ENCODE measurements around the gene SYNPO2.

The SYNPO2 gene

DNA sequence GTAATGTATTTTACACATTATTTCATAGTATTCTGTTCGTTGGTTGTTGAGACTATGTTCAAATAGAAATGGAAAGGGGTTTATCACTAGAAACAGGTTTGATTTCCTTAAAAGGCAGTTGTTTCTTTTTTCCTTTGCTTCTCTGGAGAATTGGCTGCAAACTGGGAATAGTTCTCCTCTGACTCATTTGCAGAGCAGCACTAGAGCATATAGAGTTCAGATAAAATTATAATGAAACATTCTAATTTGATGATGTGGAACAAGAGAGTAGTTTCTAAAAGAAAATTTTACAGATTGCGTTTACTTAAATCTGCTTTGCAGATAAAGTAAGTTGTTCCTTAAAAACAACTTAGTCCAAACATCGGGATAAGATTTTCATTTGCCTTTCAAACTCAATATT lies 29.7 kb downstream of the SYNPO2 start:
- H3K4me1 ChIP-seq (ENCODE audit: insufficient read depth, low read length): no peaks in the 10 kb centered on the region
- H3K27ac ChIP-seq (ENCODE audit: low read length): no peak overlapping the region
- ATAC-seq (ENCODE audit: insufficient read depth, low read depth) (no peak), DNase-seq (no peak)
- no peaks in the 10 kb centered on the region for H3K9me3 ChIP-seq (ENCODE audit: insufficient read depth, low read length, severe bottlenecking)
- H3K36me3 ChIP-seq (ENCODE audit: insufficient read depth, low read length): no peaks in the 10 kb centered on the region
- no peak overlapping the region for H2AFZ ChIP-seq (ENCODE audit: low read depth, low read length)
- H3K79me2 ChIP-seq (ENCODE audit: insufficient read depth, low read length): no peaks in the 10 kb centered on the region
- H3K27me3 ChIP-seq (ENCODE audit: insufficient read depth, low read length, poor library complexity): peaks cover 2% of the 10 kb centered on the region
- H3K4me3 ChIP-seq (ENCODE audit: low read depth in 1 of 2, low read length in 2 of 2): no peak overlapping the region
- H3K4me2 ChIP-seq (ENCODE audit: insufficient read depth, low read length): no peak overlapping the region
- no peaks in the 10 kb centered on the region for H4K20me1 ChIP-seq (ENCODE audit: insufficient read depth, low read length)
- TF ChIP-seq, protein P1, sequence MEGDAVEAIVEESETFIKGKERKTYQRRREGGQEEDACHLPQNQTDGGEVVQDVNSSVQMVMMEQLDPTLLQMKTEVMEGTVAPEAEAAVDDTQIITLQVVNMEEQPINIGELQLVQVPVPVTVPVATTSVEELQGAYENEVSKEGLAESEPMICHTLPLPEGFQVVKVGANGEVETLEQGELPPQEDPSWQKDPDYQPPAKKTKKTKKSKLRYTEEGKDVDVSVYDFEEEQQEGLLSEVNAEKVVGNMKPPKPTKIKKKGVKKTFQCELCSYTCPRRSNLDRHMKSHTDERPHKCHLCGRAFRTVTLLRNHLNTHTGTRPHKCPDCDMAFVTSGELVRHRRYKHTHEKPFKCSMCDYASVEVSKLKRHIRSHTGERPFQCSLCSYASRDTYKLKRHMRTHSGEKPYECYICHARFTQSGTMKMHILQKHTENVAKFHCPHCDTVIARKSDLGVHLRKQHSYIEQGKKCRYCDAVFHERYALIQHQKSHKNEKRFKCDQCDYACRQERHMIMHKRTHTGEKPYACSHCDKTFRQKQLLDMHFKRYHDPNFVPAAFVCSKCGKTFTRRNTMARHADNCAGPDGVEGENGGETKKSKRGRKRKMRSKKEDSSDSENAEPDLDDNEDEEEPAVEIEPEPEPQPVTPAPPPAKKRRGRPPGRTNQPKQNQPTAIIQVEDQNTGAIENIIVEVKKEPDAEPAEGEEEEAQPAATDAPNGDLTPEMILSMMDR (IDR thresholded peaks at IDR 0.05; ENCODE audit: borderline replicate concordance, extremely low read depth, low read length, poor library complexity, severe bottlenecking): no peak
- TF ChIP-seq EZH2 (IDR thresholded peaks at IDR 0.05; ENCODE audit: borderline replicate concordance, low read depth, low read length, severe bottlenecking): no peak
- H3K9ac ChIP-seq (ENCODE audit: low read depth, low read length): no peak overlapping the region

DNA sequence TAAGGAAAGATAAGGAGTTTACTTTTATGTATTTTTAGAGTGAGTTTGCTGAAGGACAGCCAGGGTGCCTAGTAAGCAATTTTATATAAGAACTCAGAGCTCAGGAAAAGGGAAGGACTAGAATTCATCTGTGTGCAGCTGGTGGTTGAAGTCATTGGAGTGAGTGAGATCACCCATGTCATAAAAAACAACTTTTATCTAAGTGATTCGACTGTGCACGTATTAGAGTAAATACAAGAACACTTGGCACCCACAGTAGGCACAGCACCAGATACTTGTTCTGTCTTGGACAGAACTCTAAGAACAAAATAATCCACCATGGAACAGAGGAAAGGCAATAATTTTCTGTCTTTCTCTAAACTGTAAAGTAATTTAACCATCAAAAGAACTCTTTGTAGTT lies 31.6 kb downstream of the SYNPO2 start:
- no peaks in the 10 kb centered on the region for H3K4me1 ChIP-seq (ENCODE audit: insufficient read depth, low read length)
- ATAC-seq (ENCODE audit: insufficient read depth, low read depth): no peak
- H3K9ac ChIP-seq (ENCODE audit: low read depth, low read length): no peak overlapping the region
- no peak overlapping the region for H3K27ac ChIP-seq (ENCODE audit: low read length)
- no peak overlapping the region for H3K4me2 ChIP-seq (ENCODE audit: insufficient read depth, low read length)
- H3K36me3 ChIP-seq (ENCODE audit: insufficient read depth, low read length): no peaks in the 10 kb centered on the region
- no peaks in the 10 kb centered on the region for H3K9me3 ChIP-seq (ENCODE audit: insufficient read depth, low read length, severe bottlenecking)
- H4K20me1 ChIP-seq (ENCODE audit: insufficient read depth, low read length): no peaks in the 10 kb centered on the region
- H3K79me2 ChIP-seq (ENCODE audit: insufficient read depth, low read length): no peaks in the 10 kb centered on the region
- DNase-seq: no peak
- no peak for TF ChIP-seq EZH2 (IDR thresholded peaks at IDR 0.05; ENCODE audit: borderline replicate concordance, low read depth, low read length, severe bottlenecking)
- TF ChIP-seq, protein P1 (IDR thresholded peaks at IDR 0.05; ENCODE audit: borderline replicate concordance, extremely low read depth, low read length, poor library complexity, severe bottlenecking): no peak
- no peak overlapping the region for H3K4me3 ChIP-seq (ENCODE audit: low read depth in 1 of 2, low read length in 2 of 2)
- H2AFZ ChIP-seq (ENCODE audit: low read depth, low read length): no peak overlapping the region
- H3K27me3 ChIP-seq (ENCODE audit: insufficient read depth, low read length, poor library complexity): no peaks in the 10 kb centered on the region

DNA sequence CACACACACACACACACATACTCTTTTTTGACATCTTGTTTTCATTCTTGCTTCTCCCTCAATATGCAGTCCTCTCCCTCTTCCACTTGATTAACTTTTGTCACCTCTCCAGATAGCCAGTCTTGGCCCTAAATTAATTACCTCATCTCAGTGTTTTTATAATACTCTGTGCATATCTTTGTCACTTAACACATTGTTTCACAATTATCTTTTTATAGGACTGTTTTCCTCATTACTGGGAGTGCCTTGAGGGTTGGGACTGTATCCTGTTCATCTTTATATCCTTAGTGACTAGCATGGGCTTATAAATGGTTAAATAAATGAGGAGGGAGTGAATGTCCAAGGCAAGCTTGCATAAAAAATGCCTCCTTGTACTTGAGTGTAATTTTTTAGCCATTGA lies 33.1 kb downstream of the SYNPO2 start:
- no peaks in the 10 kb centered on the region for H3K27me3 ChIP-seq (ENCODE audit: insufficient read depth, low read length, poor library complexity)
- no peaks in the 10 kb centered on the region for H3K9me3 ChIP-seq (ENCODE audit: insufficient read depth, low read length, severe bottlenecking)
- H3K4me3 ChIP-seq (ENCODE audit: low read depth in 1 of 2, low read length in 2 of 2): no peak overlapping the region
- TF ChIP-seq EZH2 (IDR thresholded peaks at IDR 0.05; ENCODE audit: borderline replicate concordance, low read depth, low read length, severe bottlenecking): no peak
- TF ChIP-seq, protein P1 (IDR thresholded peaks at IDR 0.05; ENCODE audit: borderline replicate concordance, extremely low read depth, low read length, poor library complexity, severe bottlenecking): no peak
- H4K20me1 ChIP-seq (ENCODE audit: insufficient read depth, low read length): no peaks in the 10 kb centered on the region
- H3K9ac ChIP-seq (ENCODE audit: low read depth, low read length): no peak overlapping the region
- no peaks in the 10 kb centered on the region for H3K36me3 ChIP-seq (ENCODE audit: insufficient read depth, low read length)
- no peak overlapping the region for H2AFZ ChIP-seq (ENCODE audit: low read depth, low read length)
- no peaks in the 10 kb centered on the region for H3K79me2 ChIP-seq (ENCODE audit: insufficient read depth, low read length)
- H3K27ac ChIP-seq (ENCODE audit: low read length): no peak overlapping the region
- no peak overlapping the region for H3K4me2 ChIP-seq (ENCODE audit: insufficient read depth, low read length)
- no peaks in the 10 kb centered on the region for H3K4me1 ChIP-seq (ENCODE audit: insufficient read depth, low read length)
- no peak for DNase-seq
- ATAC-seq (ENCODE audit: insufficient read depth, low read depth): no peak

DNA sequence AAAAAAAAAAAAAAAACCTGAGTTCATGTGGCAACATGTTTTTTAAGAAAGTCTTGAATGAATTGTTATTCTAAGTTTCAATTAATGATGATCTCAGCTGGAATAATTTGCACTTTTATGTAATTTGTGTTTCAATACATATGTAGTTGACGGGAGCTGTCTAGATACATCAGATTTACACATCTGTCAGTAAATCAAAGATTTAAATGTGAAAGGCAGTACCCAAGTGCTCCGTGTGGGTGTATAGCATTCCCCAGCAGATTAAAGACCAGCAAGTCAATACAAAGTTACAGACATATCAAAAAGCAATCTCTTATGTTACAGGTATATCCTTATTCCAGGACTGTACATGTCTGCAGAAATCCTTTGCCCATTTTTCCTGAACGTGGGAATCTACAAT lies 35.2 kb downstream of the SYNPO2 start:
- Histone ChIP-seq H3K27ac (ENCODE audit: low read length) (no peak overlapping the region), H3K4me3 (ENCODE audit: low read depth in 1 of 2, low read length in 2 of 2) (no peak overlapping the region), H3K4me1 (ENCODE audit: insufficient read depth, low read length) (no peaks in the 10 kb centered on the region), H3K79me2 (ENCODE audit: insufficient read depth, low read length) (no peaks in the 10 kb centered on the region), H2AFZ (ENCODE audit: low read depth, low read length) (no peak overlapping the region), H4K20me1 (ENCODE audit: insufficient read depth, low read length) (no peaks in the 10 kb centered on the region), H3K27me3 (ENCODE audit: insufficient read depth, low read length, poor library complexity) (no peaks in the 10 kb centered on the region), H3K9ac (ENCODE audit: low read depth, low read length) (no peak overlapping the region), H3K36me3 (ENCODE audit: insufficient read depth, low read length) (no peaks in the 10 kb centered on the region), H3K9me3 (ENCODE audit: insufficient read depth, low read length, severe bottlenecking) (no peaks in the 10 kb centered on the region), H3K4me2 (ENCODE audit: insufficient read depth, low read length) (no peak overlapping the region)
- no peak for TF ChIP-seq EZH2 (IDR thresholded peaks at IDR 0.05; ENCODE audit: borderline replicate concordance, low read depth, low read length, severe bottlenecking)
- TF ChIP-seq, protein P1 (IDR thresholded peaks at IDR 0.05; ENCODE audit: borderline replicate concordance, extremely low read depth, low read length, poor library complexity, severe bottlenecking): no peak
- DNase-seq (no peak), ATAC-seq (ENCODE audit: insufficient read depth, low read depth) (no peak)

Data from DND-41 (cell line).